ENCODE results near the gene PTPN23.

DNA sequence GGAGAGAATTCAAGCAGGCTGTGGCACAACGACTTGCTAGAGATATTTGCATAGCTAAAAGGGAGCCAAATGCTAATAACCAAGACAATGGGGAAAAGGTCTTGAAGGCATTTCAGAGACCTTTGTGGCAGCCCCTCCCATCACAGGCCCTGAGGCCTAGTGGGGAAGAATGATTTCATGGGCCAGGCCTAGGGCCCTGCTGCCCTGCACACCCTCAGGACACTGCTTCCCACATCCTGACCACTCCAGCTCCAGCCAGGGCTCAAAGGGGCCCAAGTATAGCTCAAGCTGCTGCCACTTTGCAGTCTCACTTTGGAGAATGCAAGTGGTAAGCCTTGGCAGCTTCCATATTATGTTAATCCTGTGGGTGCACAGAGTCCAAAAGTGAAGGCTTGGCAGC lies 21.5 kb upstream of the PTPN23 start:
- TF ChIP-seq CTCF (IDR thresholded peaks at IDR 0.05) (no peak), POLR2AphosphoS5 (IDR thresholded peaks at IDR 0.05) (no peak)
